HG03039 (cell line): ENCODE data around the gene FRRS1L.
A peak's percentile ranks its signal among the peaks of the same experiment; 100 is the strongest.

Experiments
- ATAC-seq: cut with Tn5 transposase; IDR thresholded peaks from one replicate; pipeline ENCODE4 v1.9.1; 2021; ENCODE audit warnings: mild to moderate bottlenecking, moderate library complexity; ENCODE audit not compliant: unreplicated experiment

Gene FRRS1L

DNA sequence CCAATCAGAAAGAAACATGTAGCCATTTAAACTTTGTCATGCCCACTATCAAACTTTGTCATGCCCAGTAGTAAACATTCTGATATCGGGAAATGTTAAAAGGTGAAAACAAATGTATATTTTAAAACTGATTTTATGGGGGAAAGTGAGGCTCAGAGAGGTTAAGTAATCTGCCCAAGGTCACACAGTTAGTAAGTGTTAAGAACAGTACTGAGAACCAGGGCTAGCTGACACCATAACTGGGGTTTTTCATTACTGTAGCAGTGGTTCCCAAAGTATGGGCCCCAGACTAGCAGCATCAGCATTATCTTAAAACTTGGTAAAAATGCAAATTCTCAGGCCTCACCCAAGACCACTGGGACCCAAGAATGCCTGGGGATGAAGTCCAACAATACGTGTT is 9.9 kb upstream of the FRRS1L start:
- no peak for ATAC-seq

DNA sequence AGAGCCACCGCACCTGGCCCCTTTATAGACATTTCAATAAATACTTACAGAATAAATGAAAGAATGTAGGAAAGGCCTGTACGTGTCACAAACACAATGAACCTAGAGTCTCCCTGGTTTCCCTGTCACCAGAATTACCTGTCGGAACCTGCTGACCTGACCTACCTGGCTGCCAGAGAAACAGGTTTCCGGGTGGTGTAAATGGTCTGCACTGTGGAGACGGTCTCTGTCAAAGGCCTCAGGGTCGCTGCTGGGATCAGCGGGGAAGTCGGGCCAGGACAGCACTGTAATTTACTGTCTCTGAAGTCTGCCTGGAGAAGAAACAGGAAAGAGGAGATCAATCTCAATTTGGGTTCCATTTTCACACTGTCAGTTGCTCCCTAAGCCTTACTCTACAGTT is 9.3 kb upstream of the FRRS1L start:
- ATAC-seq, result no peak

DNA sequence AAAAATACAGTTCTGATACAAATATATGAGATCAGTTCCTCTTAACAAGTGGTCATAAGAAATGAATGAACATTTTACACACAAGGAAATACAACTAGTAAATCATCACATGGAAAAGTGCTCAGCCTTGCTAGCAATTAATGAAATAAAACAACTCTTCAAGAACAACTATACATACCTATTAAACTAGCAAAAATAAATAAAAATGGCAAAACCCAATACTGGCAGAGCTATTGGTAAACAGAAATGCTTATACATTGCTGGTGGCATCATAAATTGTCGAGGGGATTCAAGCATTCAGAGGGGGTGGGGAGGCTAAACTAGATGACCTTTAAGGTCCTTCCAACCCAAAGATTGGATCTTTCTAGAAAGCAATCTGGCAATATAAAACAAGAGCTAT is 5.9 kb upstream of the FRRS1L start:
- no peak for ATAC-seq

DNA sequence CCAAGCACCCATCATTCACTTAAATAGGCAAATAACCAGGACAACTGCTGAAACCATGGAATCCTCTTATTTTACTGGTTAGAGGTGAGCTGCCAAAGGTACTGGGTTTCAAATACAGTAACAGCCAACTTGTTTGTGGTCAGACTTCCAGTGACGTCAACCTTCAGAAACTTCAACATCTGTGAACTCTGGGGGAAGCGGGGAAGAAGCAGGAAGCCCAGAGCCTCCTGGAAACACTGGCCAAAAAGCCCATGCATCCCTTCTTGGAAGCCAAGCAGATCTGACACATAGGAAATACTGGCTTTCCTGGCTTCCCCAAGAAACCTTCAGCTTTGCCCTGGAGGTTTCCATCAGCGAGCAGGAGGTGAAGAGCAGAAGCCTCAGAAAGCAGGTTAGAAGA is 4.9 kb upstream of the FRRS1L start:
- ATAC-seq, result no peak

DNA sequence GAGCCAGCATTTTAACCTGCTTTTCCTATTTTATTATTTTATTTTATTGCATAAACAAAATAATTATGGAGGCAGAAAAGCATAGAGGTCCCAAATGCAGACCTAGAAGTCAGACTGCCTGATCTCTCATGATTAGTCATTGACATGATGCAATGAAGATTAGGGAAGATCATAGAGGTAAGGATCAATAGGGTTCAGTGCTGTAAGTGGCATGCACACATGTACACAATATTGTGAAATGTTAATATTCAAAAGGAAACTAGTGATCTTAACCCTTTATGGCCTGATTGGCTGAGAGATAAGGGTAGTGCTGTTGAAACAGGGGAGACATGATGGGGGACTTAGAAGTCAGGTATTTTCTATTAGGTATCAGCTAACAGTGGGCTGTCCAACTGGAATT is 1.1 kb upstream of the FRRS1L start:
- ATAC-seq, result no peak

DNA sequence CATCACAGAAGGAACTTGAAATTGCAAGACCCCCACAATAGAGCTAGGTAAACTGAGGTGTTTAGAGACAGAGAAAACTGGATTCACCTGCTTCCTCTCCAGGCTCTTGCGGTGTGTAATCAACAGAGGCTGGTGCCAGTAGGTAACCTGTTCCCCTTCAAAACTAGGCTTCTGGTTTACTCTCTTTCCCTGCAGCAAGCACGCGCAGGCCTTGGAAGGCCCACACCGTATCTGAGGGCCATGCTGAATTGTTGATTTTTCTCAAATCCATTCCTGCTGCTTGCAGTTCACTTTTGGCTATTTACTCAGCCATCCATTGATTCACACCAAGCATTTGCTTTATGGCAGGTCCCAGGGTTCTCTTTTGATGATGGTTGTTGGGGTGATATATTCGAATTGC is 667 bp upstream of the FRRS1L start:
- ATAC-seq, result no peak

DNA sequence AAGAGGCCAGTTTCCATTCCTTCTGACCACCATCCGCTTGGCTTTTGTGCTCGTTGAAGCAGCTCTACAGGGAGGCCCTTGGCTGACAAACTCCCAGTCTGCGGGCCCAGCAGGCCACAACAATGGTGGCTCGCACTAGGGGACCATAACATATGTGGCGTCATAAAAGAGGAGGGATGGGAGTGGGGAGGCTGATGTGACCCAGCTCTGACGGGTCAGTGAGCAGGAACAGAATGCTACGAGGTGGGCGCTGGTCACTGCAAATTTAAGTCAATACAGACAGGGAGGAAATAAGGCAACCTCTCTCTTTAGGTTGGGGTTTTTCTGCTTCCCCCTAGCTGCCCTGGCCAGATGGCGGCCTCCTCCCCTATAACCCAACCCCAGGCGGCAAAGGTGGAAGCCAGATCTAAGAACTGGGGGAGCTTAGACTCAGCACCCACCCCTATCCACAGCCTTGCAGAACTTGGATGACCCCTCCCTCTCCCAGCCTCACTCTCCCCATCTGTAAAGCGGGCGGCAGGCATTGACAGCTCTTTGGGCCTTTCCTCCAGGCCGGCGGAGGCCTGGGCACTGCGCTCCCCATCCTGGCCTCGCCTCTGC is 778 bp downstream of the FRRS1L start:
- ATAC-seq, result no peak

DNA sequence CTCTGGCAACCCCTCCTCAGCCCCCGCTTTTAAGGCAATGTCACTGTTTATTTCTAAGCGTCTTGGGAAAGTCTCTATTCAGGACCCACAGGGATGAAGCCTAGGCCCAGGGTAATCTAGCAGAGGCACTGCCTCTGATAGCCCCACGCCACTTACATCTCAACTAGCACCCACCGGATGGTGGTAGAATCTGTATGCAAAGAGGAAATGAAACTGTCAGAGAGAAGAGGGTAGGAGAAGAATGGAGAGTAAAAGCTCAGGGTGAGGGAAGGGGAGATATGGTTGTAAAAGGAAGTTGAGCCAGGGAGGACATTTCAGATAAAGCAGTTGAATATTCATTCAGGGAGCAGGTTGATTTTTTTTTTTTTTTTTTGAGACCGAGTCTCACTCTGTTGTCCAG is 3.0 kb downstream of the FRRS1L start:
- ATAC-seq, result no peak

DNA sequence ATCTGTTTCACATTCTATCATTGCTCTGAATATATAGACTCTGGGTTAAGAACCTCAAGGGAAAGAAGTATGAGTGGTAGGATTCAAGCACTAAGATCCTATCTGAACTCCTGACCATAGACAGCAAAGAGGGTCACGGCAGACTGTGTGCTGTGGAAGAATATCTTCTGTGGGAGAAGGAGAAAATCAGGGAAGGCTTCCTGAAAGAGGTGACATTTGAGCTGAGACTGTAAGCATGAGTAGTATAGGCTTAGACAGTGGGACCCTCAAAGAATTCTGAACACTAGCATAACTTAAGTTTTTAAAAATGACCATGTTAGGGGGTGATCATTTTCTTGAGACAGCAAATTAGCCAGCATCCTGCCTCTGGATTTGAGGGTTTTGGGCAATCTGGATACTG is 3.9 kb downstream of the FRRS1L start:
- ATAC-seq, result no peak

DNA sequence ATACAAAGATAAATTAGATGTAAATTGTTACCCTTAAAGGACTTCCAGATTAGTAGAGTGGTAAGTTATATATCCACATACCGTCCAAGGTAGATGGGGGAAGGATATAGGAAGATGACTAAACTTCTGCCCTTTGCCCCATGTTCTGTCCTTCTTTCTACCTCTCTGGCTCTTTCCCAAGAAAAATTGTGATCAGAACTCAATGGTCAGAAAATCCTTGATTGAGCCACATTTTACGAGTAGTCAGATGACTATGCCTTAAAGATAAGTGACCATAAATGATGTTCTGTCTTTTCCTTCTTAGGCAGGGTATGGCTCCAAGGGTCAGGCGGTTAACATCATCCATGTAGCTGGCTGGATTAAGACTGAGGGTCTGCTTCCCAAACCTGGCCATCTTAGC is 4.4 kb downstream of the FRRS1L start:
- ATAC-seq, result no peak

DNA sequence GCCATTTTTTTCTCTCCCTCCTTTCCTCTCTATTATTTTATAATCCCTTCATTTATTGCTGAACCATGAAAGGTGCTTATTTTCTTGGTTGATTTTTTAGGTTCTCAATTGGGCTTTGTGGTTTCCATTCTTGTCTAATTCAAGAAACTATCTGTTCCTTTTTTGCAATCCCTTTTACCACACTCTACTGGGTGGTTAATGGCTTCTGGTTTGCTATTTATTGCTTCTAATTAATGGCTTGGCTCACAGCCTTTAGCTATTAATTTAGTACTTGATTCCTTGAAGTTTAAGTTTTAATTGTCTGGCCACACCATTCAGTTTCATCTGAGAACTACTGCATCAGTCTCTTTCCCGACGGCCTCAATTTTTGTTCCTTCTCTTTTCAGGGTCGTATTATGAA is 5.6 kb downstream of the FRRS1L start:
- no peak for ATAC-seq

DNA sequence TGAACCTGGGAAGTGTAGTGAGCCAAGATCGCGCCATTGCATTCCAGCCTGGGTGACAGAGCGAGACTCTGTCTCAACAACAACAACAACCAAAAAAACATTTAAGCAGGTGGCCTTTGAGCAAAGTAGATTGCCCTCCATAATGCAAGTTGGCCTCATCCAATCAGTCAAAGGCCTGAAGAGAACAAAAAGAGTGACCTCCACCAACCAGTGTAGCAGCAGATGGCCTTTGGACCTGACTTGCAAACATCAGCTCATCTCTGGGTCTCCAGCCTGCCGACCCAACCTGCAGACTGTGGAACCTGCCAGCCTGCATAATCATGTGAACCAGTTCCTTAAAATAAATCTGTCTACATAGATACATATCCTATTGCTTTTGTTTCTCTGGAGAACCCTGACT is 7.5 kb downstream of the FRRS1L start:
- no peak for ATAC-seq

DNA sequence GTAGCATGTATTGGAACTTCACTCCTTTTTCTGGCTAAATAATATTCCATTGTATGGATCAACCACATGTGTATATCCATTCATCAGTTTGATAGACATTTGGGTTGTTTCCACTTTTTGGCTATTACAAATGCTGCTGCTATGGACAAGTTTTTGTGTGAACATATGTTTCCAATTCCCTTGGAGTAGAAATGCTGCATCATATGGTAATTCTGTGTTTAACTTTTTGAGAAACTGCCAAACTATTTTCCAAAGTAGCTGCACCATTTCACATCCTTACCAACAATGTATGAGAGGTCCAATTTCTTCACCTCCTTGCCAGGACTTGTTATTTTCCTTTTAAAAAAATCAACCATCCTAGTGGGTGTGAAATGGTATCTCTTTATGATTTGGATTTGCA is 8.4 kb downstream of the FRRS1L start:
- ATAC-seq, result no peak

DNA sequence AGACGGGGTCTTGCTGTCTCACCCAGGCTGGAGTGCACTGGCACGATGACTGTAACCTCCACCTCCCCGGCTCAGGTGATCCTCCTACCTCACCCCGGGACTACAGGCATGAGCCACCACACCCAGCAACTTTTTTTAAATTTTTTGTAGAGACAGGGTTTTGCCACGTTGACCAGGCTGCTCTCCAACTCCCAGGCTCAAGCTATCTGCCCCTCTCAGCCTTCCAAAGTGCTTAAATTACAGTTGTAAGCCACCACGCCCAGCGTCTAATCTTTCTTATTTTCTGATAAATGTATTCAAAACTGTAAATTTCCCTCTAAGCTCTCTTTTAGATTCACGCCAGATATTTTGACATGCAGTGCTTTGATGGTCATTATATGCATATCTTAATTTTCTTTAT is 10.3 kb downstream of the FRRS1L start:
- ATAC-seq, result no peak

DNA sequence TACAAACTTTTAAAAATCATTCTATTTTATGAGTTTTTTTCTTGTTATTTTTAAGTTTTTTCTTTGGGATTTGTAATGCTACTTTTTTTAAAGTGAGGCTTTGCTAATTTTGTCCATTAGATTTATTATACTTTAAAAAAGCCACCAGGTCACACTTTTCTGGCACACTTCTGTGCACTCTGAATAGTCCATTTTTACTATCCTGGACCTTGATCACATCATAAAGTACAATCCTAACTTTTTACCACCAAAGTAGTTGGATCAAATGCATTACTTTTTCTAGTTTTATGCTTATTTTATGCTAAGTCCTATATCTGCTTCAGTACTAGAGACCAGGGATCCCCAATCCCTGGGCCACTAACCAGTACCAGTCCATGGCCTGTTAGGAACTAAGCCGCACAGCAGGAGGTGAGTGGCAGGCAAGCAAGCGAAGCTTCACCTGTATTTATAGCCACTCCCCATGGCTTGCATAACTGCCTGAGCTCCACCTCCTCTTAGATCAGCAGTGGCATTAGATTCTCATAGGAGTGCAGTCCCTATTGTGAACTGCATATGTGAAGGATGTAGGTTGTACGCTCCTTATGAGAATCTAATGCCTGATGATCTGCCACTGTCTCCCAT is 16.0 kb downstream of the FRRS1L start:
- ATAC-seq, result no peak

DNA sequence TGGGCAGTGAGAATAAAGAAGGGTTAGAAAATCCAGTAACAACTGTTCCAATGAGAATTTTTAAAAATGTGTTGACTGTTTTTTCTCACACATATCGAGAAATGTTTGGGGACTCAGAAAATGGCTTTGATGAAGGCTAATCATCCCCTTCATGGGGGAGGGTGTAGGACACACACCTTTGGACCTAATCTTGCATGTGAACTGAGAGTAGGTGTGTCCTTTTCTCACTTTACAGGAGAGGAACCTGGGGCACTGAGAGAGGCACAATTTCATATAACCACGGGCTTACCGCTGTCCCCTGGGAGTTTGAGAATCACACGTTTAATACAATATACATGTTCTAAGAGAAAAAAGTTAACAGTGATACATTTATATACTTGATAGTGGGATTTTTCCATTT is 17.3 kb downstream of the FRRS1L start:
- ATAC-seq, result no peak

DNA sequence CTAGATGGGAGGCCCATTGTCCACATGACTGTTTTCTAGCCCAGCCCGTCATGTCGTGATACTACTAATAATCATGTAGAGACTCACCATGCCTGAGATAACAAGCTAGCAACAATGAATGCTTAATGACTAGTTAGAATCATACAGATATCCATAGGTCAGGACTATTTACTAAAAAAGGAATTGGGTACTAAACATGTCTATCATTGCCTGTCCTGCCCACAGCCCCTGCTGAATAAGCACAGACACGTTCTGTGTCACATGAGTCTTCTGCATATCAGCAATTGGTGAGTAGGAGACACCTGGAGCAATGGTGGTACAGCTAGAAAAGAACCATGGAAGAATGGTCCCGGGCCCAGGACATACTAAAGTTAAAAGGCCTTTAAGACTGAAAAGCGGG is 18.0 kb downstream of the FRRS1L start:
- ATAC-seq, result no peak

DNA sequence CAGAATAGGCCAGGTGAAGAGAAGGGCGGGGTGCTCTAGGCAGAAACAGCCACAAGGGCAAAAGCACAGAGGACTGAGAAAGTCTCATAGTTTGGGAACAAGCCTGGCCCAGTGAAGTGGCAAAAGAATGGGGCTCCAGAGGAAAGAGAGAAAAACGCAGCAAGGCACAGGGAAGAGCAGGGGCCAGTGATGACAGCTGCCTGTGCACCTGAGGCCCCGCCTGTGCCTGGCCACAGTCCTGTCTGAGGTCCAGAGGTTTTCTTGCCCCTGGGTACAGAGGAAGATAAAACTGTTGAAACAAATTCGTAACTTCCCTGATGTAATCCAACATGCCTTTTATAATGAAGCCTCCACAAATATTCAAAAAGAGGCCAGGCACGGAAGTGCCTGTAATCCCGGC is 22.0 kb downstream of the FRRS1L start:
- no peak for ATAC-seq

DNA sequence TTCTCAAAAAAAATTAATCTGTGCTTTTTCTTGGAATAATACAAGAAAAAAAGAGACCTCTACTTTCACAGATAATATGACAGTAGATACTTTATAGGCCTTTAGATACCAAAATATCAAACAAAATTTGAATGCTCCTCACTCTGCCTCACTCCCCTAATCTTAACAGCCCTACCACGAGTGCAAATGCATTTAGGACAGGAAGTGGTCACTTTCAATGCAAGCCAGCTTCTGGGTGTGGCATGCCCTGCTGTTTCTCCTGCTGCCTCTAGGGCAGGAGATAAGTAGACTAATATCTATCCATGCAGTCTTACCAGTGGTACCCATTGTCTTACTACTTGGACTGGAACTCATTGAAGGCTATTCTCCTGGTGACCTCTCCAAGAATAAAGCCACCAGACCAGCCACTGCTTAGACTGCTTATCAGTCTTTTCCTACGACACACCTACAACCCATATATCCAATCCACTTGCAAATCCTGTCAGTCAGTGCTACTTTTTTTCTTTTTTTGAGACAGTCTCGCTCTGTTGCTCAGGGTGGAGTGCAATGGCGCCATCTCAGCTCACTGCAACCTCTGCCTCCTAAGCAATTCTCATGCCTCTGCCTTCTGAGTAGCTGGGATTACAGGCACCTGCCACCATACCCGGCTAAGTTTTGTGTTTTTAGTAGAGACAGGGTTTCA is 23.0 kb downstream of the FRRS1L start:
- peak; percentile 83 for ATAC-seq

DNA sequence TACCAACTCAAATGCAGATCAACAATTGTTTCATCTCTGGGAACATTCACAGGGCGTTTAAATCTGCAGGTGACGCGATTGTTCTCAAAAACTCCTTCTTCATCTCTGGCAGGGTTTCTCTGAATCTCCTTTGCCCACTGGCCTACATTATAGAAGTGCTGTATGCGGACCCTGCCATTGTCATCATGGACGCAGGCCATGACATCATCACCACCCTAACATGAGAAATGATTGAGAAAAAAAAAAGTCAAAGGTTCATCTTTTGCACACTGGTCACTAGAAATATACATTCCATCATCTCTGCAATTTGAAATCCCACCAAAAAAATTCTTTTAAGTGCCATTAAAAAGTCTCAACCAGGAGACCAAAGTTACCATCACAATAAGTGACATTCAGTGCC is 25.7 kb downstream of the FRRS1L start:
- no peak for ATAC-seq

DNA sequence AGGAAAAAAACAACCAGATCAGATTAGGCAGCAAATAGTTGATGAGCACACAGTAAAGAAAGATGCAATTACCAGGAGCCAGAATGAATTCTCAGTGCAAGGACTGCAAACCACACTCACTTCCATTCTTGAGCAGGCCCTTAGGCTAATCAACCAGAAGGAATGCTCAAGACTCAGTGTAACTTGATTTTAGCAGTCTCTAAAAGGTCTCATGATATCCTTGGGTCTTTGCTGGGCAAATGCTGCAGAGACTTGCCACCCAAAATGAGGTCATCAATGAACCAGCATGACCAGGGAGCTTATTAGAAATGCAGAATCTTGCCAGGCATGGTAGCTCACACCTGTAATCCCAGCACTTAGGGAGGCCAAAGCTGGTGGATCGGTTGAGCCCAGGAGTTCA is 27.2 kb downstream of the FRRS1L start:
- ATAC-seq, result no peak

DNA sequence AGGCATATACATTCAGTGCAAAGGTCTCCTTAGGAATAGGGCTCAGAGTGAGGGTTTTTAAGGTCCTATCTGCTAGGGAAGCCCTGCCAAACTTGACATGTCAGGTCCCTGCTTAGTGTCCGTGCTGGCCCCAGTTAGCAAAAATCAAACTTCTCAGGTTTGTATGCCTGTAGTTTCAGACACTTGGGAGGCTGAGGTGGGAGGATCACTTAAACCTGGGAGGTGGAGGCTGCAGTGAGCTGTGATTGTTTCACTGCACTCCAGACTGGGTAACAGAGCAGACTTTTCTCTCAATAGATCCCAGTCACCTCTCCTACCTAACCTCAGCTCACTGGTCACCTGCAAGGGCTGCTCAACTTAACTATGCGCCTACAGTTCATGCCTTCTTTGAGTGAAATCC is 28.6 kb downstream of the FRRS1L start:
- no peak for ATAC-seq

DNA sequence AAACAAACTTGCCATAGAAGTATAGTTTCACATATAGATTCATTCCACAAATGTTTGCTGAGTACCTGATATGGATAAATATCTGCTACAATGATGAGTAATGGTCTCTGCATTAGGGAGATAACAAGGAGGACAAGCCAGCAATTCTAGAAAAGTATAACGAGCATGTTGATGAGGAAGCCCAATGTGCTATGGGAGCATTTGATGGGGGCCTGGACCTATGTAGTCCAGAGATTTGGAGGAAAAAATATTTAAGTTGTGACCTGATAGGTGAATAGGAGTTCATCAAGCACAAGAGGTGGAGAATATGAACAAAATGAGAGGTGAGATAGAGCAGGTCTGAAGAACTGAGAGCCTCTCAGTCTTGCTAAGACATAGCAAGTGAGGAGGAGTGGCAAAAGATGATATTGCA is 32.9 kb downstream of the FRRS1L start:
- no peak for ATAC-seq
